ENCODE results near the gene TSSK2.

The TSSK2 gene

GRCh38 chr22:19181786-19182471 lies 50.8 kb downstream of the TSSK2 start:
- H3K4me3 ChIP-seq (ENCODE audit: low read depth, low read length), result no peak overlapping the region
- TF ChIP-seq CTCF (IDR thresholded peaks at IDR 0.05; ENCODE audit: borderline replicate concordance, insufficient read depth, low read depth, low read length), result no peak

Data from GM12875 (cell line).